H1 (cell line): ENCODE results near the gene B3GAT1. TPM values are rescaled to one million over a fixed set of nuclear protein-coding genes. Genes with fewer than 3 reads are reported as not detected.

Experiments
- CTCF ChIA-PET: fragments of 300-600 bp; sonication (Branson Sonifier 250); formaldehyde crosslinking; loops from one replicate; lab custom pipeline; 2021; ENCODE audit not compliant: partially characterized antibody; lab: Charles Lee
- POLR2A ChIA-PET: fragments of 300-600 bp; sonication (Branson Sonifier 250); formaldehyde crosslinking; loops from one replicate; lab custom pipeline; 2021; ENCODE audit warnings: inconsistent platforms; ENCODE audit not compliant: partially characterized antibody; lab: Charles Lee
- DNase-seq, 2 experiments: peaks; one replicate each; pipeline versions ENCODE4 v3.0.0 to v3.0.0-alpha.2; 2010 to 2022; ENCODE audit warnings: low spot score in 2 of 2, low read depth in 1 of 2, mixed read lengths in 1 of 2
- FAIRE-seq: peaks from 2 replicates; lab custom pipeline; 2011; peaks lifted over from hg19 to GRCh38; lab: Jason Lieb, UNC
- H2AFZ ChIP-seq: 2 replicates; pipeline ENCODE4 v1.8.1; 2012; ENCODE audit warnings: low read length, inconsistent platforms
- H2AK5ac ChIP-seq: 2 replicates; pipeline ENCODE4 v1.6.1; 2013; ENCODE audit warnings: low read depth, low read length
- H2BK120ac ChIP-seq: replicated peaks from 2 replicates; pipeline ENCODE3; 2013; ENCODE audit warnings: low read depth, low read length, inconsistent platforms
- H2BK12ac ChIP-seq: 2 replicates; pipeline ENCODE4 v1.6.1; 2013; ENCODE audit warnings: low read depth, low read length
- H2BK15ac ChIP-seq: 2 replicates; pipeline ENCODE4 v1.6.1; 2013; ENCODE audit warnings: low read length
- H2BK20ac ChIP-seq: 2 replicates; pipeline ENCODE4 v1.6.1; 2013; ENCODE audit warnings: low read length
- H2BK5ac ChIP-seq: 2 replicates; pipeline ENCODE4 v1.6.1; 2013; ENCODE audit warnings: low read depth, low read length
- H3K14ac ChIP-seq: 2 replicates; pipeline ENCODE4 v1.6.1; 2013; ENCODE audit warnings: inconsistent platforms; ENCODE audit not compliant: insufficient read length
- H3K18ac ChIP-seq: 2 replicates; pipeline ENCODE4 v1.6.1; 2013; ENCODE audit warnings: low read length; ENCODE audit errors: extremely low read depth
- H3K23ac ChIP-seq: 2 replicates; pipeline ENCODE4 v1.6.1; 2013; ENCODE audit warnings: inconsistent platforms; ENCODE audit not compliant: insufficient read length
- H3K23me2 ChIP-seq: 2 replicates; pipeline ENCODE4 v1.6.1; 2013; ENCODE audit warnings: low read depth, low read length
- H3K27ac ChIP-seq: 2 replicates; pipeline ENCODE4 v1.6.1; 2011; ENCODE audit warnings: low read depth, low read length, inconsistent platforms
- H3K27me3 ChIP-seq, 4 experiments: replicated peaks in 1 of 4; 1 replicate in 1 of 4; 2 replicates in 3 of 4; pipeline versions ENCODE4 v1.6.1 to v1.8.1; 2011 to 2013; ENCODE audit warnings: low read length in 3 of 4, mild to moderate bottlenecking in 3 of 4, inconsistent platforms in 2 of 4, mixed read lengths in 2 of 4, moderate library complexity in 1 of 4; ENCODE audit not compliant: control insufficient read depth in 3 of 4, insufficient read depth in 3 of 4; ENCODE audit errors: extremely low read depth in 1 of 4
- H3K36me3 ChIP-seq, 4 experiments: 2 replicates each; pipeline versions ENCODE4 v1.6.1 to v1.8.1; 2011 to 2013; ENCODE audit warnings: mild to moderate bottlenecking in 4 of 4, low read length in 3 of 4, moderate library complexity in 2 of 4, control low read depth in 1 of 4, inconsistent platforms in 1 of 4; ENCODE audit not compliant: insufficient read depth in 4 of 4, control insufficient read depth in 2 of 4
- H3K4ac ChIP-seq: replicated peaks from 2 replicates; pipeline ENCODE3; 2013; ENCODE audit warnings: low read length, low read depth, mixed read lengths, inconsistent platforms; ENCODE audit not compliant: insufficient read length
- H3K4me1 ChIP-seq, 4 experiments: replicated peaks in 1 of 4; 1 replicate in 1 of 4; 2 replicates in 3 of 4; pipeline versions ENCODE4 v1.6.1 to v1.8.1; 2011 to 2013; ENCODE audit warnings: low read length in 3 of 4, inconsistent platforms in 2 of 4, mixed read lengths in 1 of 4; ENCODE audit not compliant: insufficient read depth in 4 of 4, control insufficient read depth in 3 of 4
- H3K4me2 ChIP-seq, 2 experiments: 2 replicates each; pipeline versions ENCODE4 v1.6.1 to v1.8.1; 2011 to 2013; ENCODE audit warnings: low read depth in 2 of 2, low read length in 2 of 2, control low read depth in 1 of 2, inconsistent platforms in 1 of 2, mild to moderate bottlenecking in 1 of 2; ENCODE audit not compliant: insufficient read depth in 1 of 2
- H3K4me3 ChIP-seq, 4 experiments: fragments of 200-600, 300-600 bp in 1 of 4; sonication (generic), shearing (Covaris generic), sonication (Bioruptor Twin) in 1 of 4; 2 replicates each; pipeline versions ENCODE4 v1.5.1 to v1.8.1; 2011 to 2016; ENCODE audit warnings: low read length in 4 of 4, low read depth in 3 of 4, control low read depth in 2 of 4, inconsistent platforms in 2 of 4, mild to moderate bottlenecking in 2 of 4, mixed read lengths in 1 of 4, moderate library complexity in 1 of 4; ENCODE audit not compliant: insufficient read depth in 2 of 4; ENCODE audit errors: extremely low read depth in 1 of 4
- H3K56ac ChIP-seq: replicated peaks from 2 replicates; pipeline ENCODE3; 2013; ENCODE audit warnings: low read depth, mild to moderate bottlenecking, mixed read lengths, low read length, inconsistent platforms; ENCODE audit not compliant: insufficient read length
- H3K79me1 ChIP-seq: 2 replicates; pipeline ENCODE4 v1.6.1; 2013; ENCODE audit warnings: low read depth, low read length, control low read depth
- H3K79me2 ChIP-seq, 2 experiments: 2 replicates each; pipeline versions ENCODE4 v1.6.1 to v1.8.1; 2012 to 2013; ENCODE audit warnings: low read length in 2 of 2, mild to moderate bottlenecking in 2 of 2, inconsistent platforms in 1 of 2; ENCODE audit not compliant: insufficient read depth in 2 of 2, control insufficient read depth in 1 of 2
- H3K9ac ChIP-seq, 4 experiments: replicated peaks in 1 of 4; 1 replicate in 1 of 4; 2 replicates in 3 of 4; pipeline versions ENCODE4 v1.6.1 to v1.8.1; 2011 to 2013; ENCODE audit warnings: low read depth in 3 of 4, low read length in 3 of 4, control low read depth in 2 of 4, mild to moderate bottlenecking in 2 of 4, moderate library complexity in 2 of 4, inconsistent platforms in 1 of 4; ENCODE audit errors: extremely low read depth in 1 of 4
- H3K9me3 ChIP-seq, 2 experiments: 2 replicates each; pipeline versions ENCODE4 v1.6.1 to v1.8.1; 2012 to 2013; ENCODE audit warnings: mild to moderate bottlenecking in 2 of 2, moderate library complexity in 2 of 2, control low read depth in 1 of 2, inconsistent platforms in 1 of 2, low read depth in 1 of 2, low read length in 1 of 2, mixed read lengths in 1 of 2; ENCODE audit not compliant: insufficient read depth in 2 of 2
- H4K20me1 ChIP-seq, 2 experiments: replicated peaks in 1 of 2; 2 replicates each; pipeline versions ENCODE3 to v1.8.1; 2011 to 2013; ENCODE audit warnings: inconsistent platforms in 2 of 2, low read length in 2 of 2, mild to moderate bottlenecking in 1 of 2; ENCODE audit not compliant: insufficient read depth in 2 of 2, control insufficient read depth in 1 of 2
- H4K5ac ChIP-seq: 2 replicates; pipeline ENCODE4 v1.6.1; 2013; ENCODE audit warnings: low read length, low read depth, mixed read lengths, inconsistent platforms; ENCODE audit not compliant: insufficient read length
- H4K8ac ChIP-seq: 2 replicates; pipeline ENCODE4 v1.8.0; 2013; ENCODE audit warnings: mild to moderate bottlenecking, moderate library complexity, low read length, inconsistent platforms; ENCODE audit not compliant: insufficient read depth; ENCODE audit errors: extremely low read depth
- H4K91ac ChIP-seq: replicated peaks from 2 replicates; pipeline ENCODE3; 2013; ENCODE audit warnings: low read length, mixed read lengths, inconsistent platforms; ENCODE audit not compliant: insufficient read length
- EP300 ChIP-seq, 2 experiments: IDR thresholded peaks; 1 replicate in 1 of 2; 2 replicates in 1 of 2; pipeline ENCODE4 v1.6.1; 2011 to 2012; ENCODE audit warnings: low read depth in 2 of 2, low read length in 2 of 2, mild to moderate bottlenecking in 2 of 2, borderline replicate concordance in 1 of 2, inconsistent platforms in 1 of 2, moderate library complexity in 1 of 2
- GTF2F1 ChIP-seq: IDR thresholded peaks from 2 replicates; pipeline ENCODE4 v1.6.1; 2012; ENCODE audit warnings: low read depth, low read length, improper control_type of control experiment, borderline replicate concordance
- JUND ChIP-seq: IDR thresholded peaks from 2 replicates; pipeline ENCODE4 v1.6.1; 2011; ENCODE audit warnings: mild to moderate bottlenecking, improper control_type of control experiment, low read length
- KDM5A ChIP-seq: fragments of 200-600 bp; IDR thresholded peaks from 2 replicates; pipeline ENCODE4 v1.7.1; 2012; ENCODE audit warnings: mild to moderate bottlenecking, low read length, inconsistent platforms, mixed read lengths
- PHF8 ChIP-seq: fragments of 200-600 bp; sonication (generic); conservative IDR thresholded peaks from 2 replicates; pipeline ENCODE4 v1.7.1; 2012; ENCODE audit warnings: low read depth, mild to moderate bottlenecking, inconsistent platforms, low read length, moderate library complexity
- SIRT6 ChIP-seq: IDR thresholded peaks from one replicate; pipeline ENCODE4 v1.7.1; 2012; ENCODE audit warnings: low read length, inconsistent platforms
- SP2 ChIP-seq: IDR thresholded peaks from 2 replicates; pipeline ENCODE4 v1.6.1; 2012; ENCODE audit warnings: mild to moderate bottlenecking, low read length, inconsistent platforms
- SRF ChIP-seq: IDR thresholded peaks from 2 replicates; pipeline ENCODE4 v1.6.1; 2011; ENCODE audit warnings: mild to moderate bottlenecking, low read depth, low read length, moderate library complexity
- TAF7 ChIP-seq: optimal IDR thresholded peaks from 2 replicates; pipeline ENCODE3; 2011; ENCODE audit warnings: low read depth, mild to moderate bottlenecking, inconsistent platforms, low read length, moderate library complexity, borderline replicate concordance
- TBP ChIP-seq: IDR thresholded peaks from 2 replicates; pipeline ENCODE4 v1.6.1; 2011; ENCODE audit warnings: low read depth, low read length, improper control_type of control experiment
- YY1 ChIP-seq: IDR thresholded peaks from 2 replicates; pipeline ENCODE4 v1.6.1; 2011; ENCODE audit warnings: low read depth, mild to moderate bottlenecking, low read length
- ZNF274 ChIP-seq: IDR thresholded peaks from 2 replicates; pipeline ENCODE4 v1.7.0; 2012; ENCODE audit warnings: low read length, borderline replicate concordance; ENCODE audit errors: extremely low read depth
- WGBS, 2 experiments: shearing (Covaris generic) in 1 of 2; methylation state at CpG; one replicate each; pipeline versions ENCODE4 v1.1.6 to v1.1.7; 2013 to 2015; ENCODE audit warnings: low lambda C conversion rate in 2 of 2, mixed read lengths in 2 of 2, inconsistent platforms in 1 of 2, low coverage in 1 of 2, missing lambda C conversion rate in 1 of 2; ENCODE audit not compliant: insufficient replicate concordance in 2 of 2, insufficient coverage in 1 of 2, insufficient read length in 1 of 2; ENCODE audit errors: extremely low coverage in 1 of 2, missing lambda C conversion rate in 1 of 2; 5-methylcytosine and 5-hydroxymethylcytosine counted together
- polyA plus RNA-seq, 7 experiments: library from polyadenylated mRNA; depleted of rRNA in 3 of 7; stranded (reverse) in 5 of 7; unstranded in 2 of 7; fragments of >200 nt in 5 of 7; fragments of 200-250 nt in 2 of 7; gene quantifications; 1 replicate in 5 of 7; 2 replicates in 1 of 7; 4 replicates in 1 of 7; pipeline versions ENCODE4 v1.2.1 to v1.2.3, GENCODE V29; 2011 to 2013; ENCODE audit warnings: missing spikeins in 2 of 7, mixed read lengths in 2 of 7
- total RNA-seq: library from RNA; stranded (reverse); fragmentation: NEBNext Ultra II Directional; extraction: Animal tissue kit (Norgen Biotek cat#: 25700); gene quantifications from 2 replicates; pipeline ENCODE4 v1.2.1, GENCODE V29; 2021
- TF ChIP-seq, protein P1 (sequence below): IDR thresholded peaks from 2 replicates; pipeline ENCODE4 v1.6.1; 2011; ENCODE audit warnings: low read depth, mild to moderate bottlenecking, low read length; ENCODE audit not compliant: insufficient read depth

Gene B3GAT1
- total and polyA plus RNA-seq, 2 of the 8 experiments (the other 6 are each of a cell fraction or from before 2014, with no cell fraction given): 19.7 to 32.4 TPM

DNA sequence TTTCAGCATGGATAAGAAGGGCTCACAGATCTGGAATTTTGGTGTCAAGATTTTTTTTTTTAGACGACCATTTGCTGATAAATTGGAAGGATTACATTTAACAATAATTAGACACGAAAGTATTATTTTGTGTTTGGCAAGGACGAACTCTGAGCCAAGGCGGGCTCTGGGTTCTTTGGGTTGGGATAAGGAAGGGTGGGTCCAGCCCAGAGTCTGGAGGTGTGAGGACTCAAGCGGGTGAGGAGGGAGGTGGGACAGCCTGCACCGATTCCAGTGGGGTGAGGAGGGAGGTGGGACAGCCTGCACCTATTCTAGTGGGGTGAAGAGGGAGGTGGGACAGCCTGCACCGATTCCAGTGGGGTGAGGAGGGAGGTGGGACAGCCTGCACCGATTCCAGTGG is 4.1 kb downstream of the B3GAT1 start:
- DNase-seq: no peak
- Histone ChIP-seq H3K18ac (no peak overlapping the region), H3K36me3 (no peaks in the 10 kb centered on the region; a peak in 1 of 8 replicates), H3K4me2 (no peak overlapping the region), H2AFZ (no peak overlapping the region), H2BK15ac (no peak overlapping the region), H3K9ac (no peak overlapping the region), H3K23me2 (peaks cover 10% of the 10 kb centered on the region; the same call in 1 of the 2 replicates), H4K20me1 (peaks cover 18 to 19% of the 10 kb centered on the region in 2 experiments), H4K91ac (no peak overlapping the region), H3K56ac (no peak overlapping the region), H3K4me1 (peaks cover 5 to 18% (median 11%) of the 10 kb centered on the region in 4 experiments), H3K4ac (no peak overlapping the region), H2BK20ac (no peak overlapping the region), H3K4me3 (no peak overlapping the region), H3K14ac (no peak overlapping the region), H3K23ac (no peak overlapping the region), H3K79me1 (peaks cover 18% of the 10 kb centered on the region), H2BK12ac (no peak overlapping the region), H3K27me3 (peaks cover 0 to 5% (median 1%) of the 10 kb centered on the region in 4 experiments; a peak in 3 of 7 replicates), H3K27ac (no peak overlapping the region), H4K5ac (no peak overlapping the region), H2BK5ac (no peak overlapping the region), H4K8ac (no peak overlapping the region), H3K9me3 (no peaks in the 10 kb centered on the region), H2AK5ac (no peak overlapping the region), H3K79me2 (peaks cover 5 to 50% of the 10 kb centered on the region in 2 experiments; a peak in 2 of 4 replicates), H2BK120ac (no peak overlapping the region)
- CTCF ChIA-PET: interaction anchor here (1.2 to 2.3 kb wide), 2 partner anchors 11 to 14 kb away, joined by 4 to 14 read pairs; no protein-coding TSS in a partner anchor
- POLR2A ChIA-PET: interaction anchor here (1.0 kb wide), 1 partner anchor 18 kb away, joined by 3 read pairs; no protein-coding TSS in a partner anchor
- no peak for FAIRE-seq
- WGBS, 2 experiments: 94% methylated on average over 6 of the region's 8 CpGs; no CpG with 5 or more reads in 1 of the 2 experiments
- TF ChIP-seq ZNF274 (no peak), PHF8 (no peak), EP300 (IDR thresholded peaks at IDR 0.05; ENCODE audit: borderline replicate concordance in 1 of 2, low read depth in 2 of 2, low read length in 2 of 2) (no peak), SIRT6 (no peak), KDM5A (no peak), YY1 (no peak), TBP (no peak), SRF (no peak), SP2 (no peak), GTF2F1 (no peak), JUND (no peak), TAF7 (no peak)
- TF ChIP-seq, protein P1, sequence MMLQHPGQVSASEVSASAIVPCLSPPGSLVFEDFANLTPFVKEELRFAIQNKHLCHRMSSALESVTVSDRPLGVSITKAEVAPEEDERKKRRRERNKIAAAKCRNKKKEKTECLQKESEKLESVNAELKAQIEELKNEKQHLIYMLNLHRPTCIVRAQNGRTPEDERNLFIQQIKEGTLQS: no peak
